ENCODE measurements around the gene PHLPP1. TPM values are rescaled to one million over a fixed set of nuclear protein-coding genes. Genes with fewer than 3 reads are reported as not detected.

Gene PHLPP1
- total and polyA plus RNA-seq, 2 donors = 6.6 to 27.3 TPM

DNA sequence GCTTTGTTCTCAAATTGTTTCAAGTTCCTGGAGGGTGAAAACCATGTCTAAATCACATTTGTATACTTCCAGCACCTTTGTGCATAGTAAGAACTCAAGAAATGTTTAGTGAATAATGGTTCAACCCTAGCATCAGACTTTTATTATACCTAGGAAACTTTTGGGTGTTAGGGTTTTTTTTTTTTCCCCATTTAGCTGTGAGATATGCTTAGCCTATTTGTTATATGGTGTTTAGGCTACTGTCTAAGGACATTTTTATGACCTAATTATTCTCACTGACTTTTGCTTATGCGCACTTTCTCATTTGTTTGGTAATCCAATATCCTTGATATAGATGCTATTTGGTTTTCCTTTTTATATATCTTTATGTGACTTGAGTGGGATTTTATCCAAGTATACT, 164.7 kb downstream of the PHLPP1 start:
- no peak overlapping the region for H3K27ac ChIP-seq (ENCODE audit: low read depth)
- no peak for DNase-seq (ENCODE audit: extremely low spot score)
- H3K36me3 ChIP-seq (ENCODE audit: insufficient read depth) = no peaks in the 10 kb centered on the region
- WGBS = 99% methylated on average over 1 of the region's 1 CpG
- peaks cover 1% of the 10 kb centered on the region for H3K4me1 ChIP-seq (ENCODE audit: insufficient read depth)
- H3K4me3 ChIP-seq (ENCODE audit: low read depth, low read length) = no peak overlapping the region

DNA sequence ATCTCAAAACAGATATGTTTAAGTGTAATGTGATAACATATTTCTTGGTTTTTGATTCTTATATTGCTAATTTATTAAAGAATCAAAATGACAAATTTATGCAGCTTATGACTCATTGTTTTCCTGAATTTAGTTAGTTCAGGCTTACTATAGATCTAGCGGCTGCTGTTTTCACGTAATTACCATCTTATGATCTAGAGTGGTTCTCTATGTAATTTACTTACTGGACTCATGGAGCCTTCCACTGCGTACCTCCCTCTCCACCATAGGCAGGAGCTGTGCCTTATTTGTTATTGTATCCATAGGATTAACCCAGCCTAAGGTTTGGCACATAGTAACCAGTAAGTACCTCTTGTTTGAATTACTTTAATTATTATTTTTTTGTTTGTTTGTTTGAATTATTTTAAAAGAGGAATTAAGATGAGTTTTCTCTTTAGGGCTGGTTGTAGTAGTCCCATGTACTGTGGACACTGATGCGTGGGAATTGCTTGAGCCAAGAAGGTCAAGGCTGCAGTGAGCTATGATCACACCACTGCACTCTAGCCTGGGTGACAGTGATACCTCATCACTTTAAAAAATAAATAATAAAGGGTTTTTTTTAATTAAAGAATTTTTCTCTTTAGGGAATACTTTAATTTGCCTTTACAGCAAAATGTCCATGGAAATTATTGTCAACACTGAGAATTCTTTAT, 165.5 kb downstream of the PHLPP1 start:
- H3K27ac ChIP-seq (ENCODE audit: low read depth) = no peak overlapping the region
- no peaks in the 10 kb centered on the region for H3K36me3 ChIP-seq (ENCODE audit: insufficient read depth)
- no peak for DNase-seq (ENCODE audit: extremely low spot score)
- peaks cover 1% of the 10 kb centered on the region for H3K4me1 ChIP-seq (ENCODE audit: insufficient read depth)
- no peak overlapping the region for H3K4me3 ChIP-seq (ENCODE audit: low read depth, low read length)
- 96% methylated on average over 4 of the region's 4 CpGs for WGBS

DNA sequence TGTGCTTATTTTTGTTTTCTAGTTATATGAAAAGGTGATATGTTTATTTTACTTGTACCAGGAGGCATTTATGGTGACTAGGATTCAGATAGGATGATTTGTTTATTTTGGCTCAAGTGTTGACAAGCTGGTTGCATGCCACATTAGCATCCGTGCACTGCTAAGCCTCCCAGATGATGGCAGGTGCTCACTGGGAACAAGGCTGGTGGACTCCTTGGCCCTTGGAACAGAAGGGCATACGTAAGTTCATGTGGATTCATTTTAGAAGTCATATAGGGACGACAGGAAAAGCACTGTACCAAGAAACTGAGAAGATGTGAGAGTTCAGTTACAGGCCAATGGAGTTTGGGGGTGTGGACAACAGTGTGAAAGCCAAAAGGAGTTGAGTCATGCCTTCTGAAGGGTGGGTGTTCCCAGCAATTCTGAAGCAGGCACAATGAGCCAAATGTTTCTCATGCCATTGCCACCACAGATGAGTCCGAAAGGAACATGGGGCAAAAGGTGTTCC, 166.2 kb downstream of the PHLPP1 start:
- Histone ChIP-seq H3K4me1 (ENCODE audit: insufficient read depth) (peaks cover 1% of the 10 kb centered on the region), H3K27ac (ENCODE audit: low read depth) (no peak overlapping the region), H3K4me3 (ENCODE audit: low read depth, low read length) (no peak overlapping the region), H3K36me3 (ENCODE audit: insufficient read depth) (no peaks in the 10 kb centered on the region)
- no peak for DNase-seq (ENCODE audit: extremely low spot score)
- WGBS = 54% methylated on average over 4 of the region's 4 CpGs

DNA sequence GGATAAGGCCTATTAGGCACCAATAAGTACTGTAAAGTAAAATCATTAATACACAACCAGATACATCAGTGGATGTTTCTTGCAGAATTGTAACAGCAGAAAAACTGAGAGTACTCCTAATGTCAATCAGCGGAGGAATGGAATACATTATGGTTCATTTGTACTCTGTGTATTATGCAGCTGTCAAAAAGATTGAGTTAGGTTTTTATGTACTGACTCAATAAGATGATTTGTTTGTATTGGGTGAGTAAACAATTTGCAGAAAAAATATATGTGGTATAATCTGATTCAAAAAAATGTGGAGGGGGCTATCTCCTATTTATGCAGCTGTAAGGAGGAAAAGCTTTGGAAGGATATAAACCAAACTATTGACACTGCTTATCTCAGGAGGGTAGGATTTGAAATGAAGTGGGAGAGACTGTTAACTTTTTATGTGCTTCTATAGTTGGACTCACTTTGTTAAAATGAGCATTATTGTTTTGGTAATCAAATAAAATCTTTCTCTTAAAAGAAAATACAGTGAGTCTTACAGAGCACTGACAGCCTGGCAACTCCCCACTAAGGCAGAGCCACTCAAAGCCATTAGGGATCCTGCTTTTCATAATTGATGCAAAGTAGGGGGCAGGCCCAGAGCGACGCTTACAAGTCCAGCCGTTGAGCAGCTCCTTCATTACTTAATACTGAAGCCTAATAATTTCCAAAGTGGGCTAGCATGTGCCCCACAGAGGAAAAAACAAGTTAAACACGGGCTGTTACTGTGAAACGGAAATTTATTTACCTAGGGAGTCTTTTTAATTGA, 168.8 kb downstream of the PHLPP1 start:
- 83% methylated on average over 6 of the region's 6 CpGs for WGBS
- no peaks in the 10 kb centered on the region for H3K36me3 ChIP-seq (ENCODE audit: insufficient read depth)
- H3K4me3 ChIP-seq (ENCODE audit: low read depth, low read length) = no peak overlapping the region
- H3K27ac ChIP-seq (ENCODE audit: low read depth) = no peak overlapping the region
- no peaks in the 10 kb centered on the region for H3K4me1 ChIP-seq (ENCODE audit: insufficient read depth)
- DNase-seq (ENCODE audit: extremely low spot score) = no peak

DNA sequence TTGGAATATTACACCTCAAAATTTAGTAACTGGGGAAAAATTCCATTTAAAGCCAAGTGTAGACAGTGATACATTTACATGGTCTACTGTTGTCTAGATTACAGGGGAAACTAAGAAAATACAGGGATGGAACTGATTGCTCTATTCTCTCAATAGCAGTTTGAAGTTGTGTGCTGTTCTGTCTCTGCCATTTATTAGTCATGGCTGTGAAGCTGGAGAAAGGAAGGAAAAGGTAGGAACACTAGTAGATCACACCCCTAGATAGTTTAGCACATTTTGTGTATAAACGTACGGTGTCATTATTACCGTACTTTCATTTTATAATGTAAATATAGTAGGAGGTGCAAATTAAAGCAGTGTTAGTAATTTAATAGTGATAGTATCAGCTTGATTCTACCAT, 170.5 kb downstream of the PHLPP1 start:
- no peak for DNase-seq (ENCODE audit: extremely low spot score)
- 83% methylated on average over 3 of the region's 3 CpGs for WGBS
- H3K36me3 ChIP-seq (ENCODE audit: insufficient read depth) = no peaks in the 10 kb centered on the region
- H3K4me3 ChIP-seq (ENCODE audit: low read depth, low read length) = no peak overlapping the region
- no peaks in the 10 kb centered on the region for H3K4me1 ChIP-seq (ENCODE audit: insufficient read depth)
- no peak overlapping the region for H3K27ac ChIP-seq (ENCODE audit: low read depth)

DNA sequence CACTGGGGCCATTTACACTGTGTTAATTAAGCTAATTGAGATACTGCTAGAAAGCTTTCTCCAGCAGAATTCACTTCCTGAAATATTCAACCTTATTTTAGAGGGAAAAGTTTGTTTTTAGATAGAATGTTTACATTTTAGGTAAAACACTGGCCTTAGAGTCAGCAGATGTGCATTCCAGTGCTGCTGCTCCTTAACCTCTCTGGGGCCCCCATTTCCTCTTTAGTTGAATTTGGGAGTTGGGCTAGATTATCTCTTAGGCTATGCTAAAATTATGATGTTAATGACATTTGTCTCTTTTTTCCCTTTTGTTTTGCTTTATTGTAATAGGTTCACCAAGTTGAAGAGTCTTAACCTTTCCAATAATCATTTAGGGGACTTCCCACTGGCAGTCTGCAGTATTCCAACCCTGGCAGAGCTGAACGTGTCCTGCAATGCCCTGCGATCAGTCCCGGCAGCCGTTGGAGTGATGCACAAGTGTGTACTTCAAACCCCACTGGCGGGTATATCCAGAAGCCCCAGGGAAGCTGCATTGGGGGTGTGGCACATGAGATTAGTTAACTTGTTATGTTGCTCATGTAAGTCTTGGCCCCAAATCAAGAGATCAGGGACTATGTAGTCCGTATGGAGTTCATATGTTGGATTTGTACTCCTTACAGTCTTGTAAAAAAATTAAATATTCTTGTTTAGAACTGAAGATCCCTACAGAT, 179.5 kb downstream of the PHLPP1 start:
- WGBS = 65% methylated on average over 6 of the region's 6 CpGs
- H3K27ac ChIP-seq (ENCODE audit: low read depth) = no peak overlapping the region
- DNase-seq (ENCODE audit: extremely low spot score) = no peak
- no peak overlapping the region for H3K4me3 ChIP-seq (ENCODE audit: low read depth, low read length)
- H3K36me3 ChIP-seq (ENCODE audit: insufficient read depth) = no peaks in the 10 kb centered on the region
- H3K4me1 ChIP-seq (ENCODE audit: insufficient read depth) = peaks cover 1% of the 10 kb centered on the region

DNA sequence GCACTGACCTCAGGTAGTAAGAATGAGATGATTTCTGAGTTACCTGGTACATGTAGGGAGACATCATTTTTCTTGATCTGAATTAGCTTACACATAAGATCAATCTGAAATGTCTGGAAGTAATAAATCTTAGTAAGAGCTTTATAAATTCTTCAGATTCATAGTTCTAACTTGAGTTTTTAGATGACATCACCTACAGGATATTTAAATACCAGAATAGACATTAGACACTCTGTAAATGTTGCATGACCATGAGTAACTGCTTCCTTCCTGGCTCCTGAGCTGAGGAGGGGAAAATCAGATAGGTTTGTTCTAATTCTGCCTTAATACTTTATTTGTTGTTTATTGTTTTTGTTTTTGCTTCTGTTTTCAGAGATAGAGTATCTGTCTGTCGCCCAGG, 181.8 kb downstream of the PHLPP1 start:
- Histone ChIP-seq H3K4me1 (ENCODE audit: insufficient read depth) (peaks cover 1% of the 10 kb centered on the region), H3K36me3 (ENCODE audit: insufficient read depth) (no peaks in the 10 kb centered on the region), H3K4me3 (ENCODE audit: low read depth, low read length) (no peak overlapping the region), H3K27ac (ENCODE audit: low read depth) (no peak overlapping the region)
- WGBS = 92% methylated on average over 1 of the region's 1 CpG
- DNase-seq (ENCODE audit: extremely low spot score) = no peak

DNA sequence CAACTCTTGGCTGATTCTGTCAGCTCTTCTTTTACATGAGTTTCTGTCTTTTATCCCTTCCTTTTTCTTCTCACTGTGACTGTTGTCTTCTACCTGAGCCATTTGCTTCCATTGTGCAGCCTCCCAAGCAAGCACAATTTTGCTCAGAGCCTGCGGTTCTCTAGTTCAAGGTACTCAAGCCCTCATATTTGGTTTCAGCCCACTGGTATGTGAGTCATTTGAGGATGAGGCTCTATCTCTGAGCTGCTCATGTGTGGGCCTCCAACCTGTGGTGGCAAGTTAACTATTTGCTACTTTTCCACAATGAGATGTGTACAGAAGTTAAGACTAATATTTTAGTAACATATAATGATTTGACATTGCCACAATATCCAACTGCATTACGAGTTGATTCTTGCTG, 183.0 kb downstream of the PHLPP1 start:
- DNase-seq (ENCODE audit: extremely low spot score) = no peak
- no peak overlapping the region for H3K27ac ChIP-seq (ENCODE audit: low read depth)
- 93% methylated on average over 2 of the region's 2 CpGs for WGBS
- no peak overlapping the region for H3K4me3 ChIP-seq (ENCODE audit: low read depth, low read length)
- H3K36me3 ChIP-seq (ENCODE audit: insufficient read depth) = no peaks in the 10 kb centered on the region
- peaks cover 1% of the 10 kb centered on the region for H3K4me1 ChIP-seq (ENCODE audit: insufficient read depth)

DNA sequence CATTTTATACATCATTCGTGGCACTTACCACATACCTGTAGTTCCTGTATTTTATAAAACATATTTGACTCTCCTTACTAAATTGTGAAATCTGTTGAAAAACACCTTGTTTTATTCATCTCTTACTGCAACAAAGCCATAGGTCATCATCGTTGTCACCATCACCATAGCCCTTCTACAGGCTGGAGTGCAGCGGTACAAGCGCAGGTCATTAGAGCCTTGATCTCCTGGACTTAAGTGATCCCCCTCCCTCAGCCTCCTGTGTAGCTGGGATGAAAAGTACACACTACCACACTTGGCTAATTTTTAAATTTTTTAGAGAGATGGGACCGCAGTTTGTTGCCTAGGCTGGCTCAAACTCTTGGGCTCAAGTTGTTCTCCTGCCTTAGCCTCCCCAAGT, 184.2 kb downstream of the PHLPP1 start:
- no peaks in the 10 kb centered on the region for H3K36me3 ChIP-seq (ENCODE audit: insufficient read depth)
- no peak overlapping the region for H3K4me3 ChIP-seq (ENCODE audit: low read depth, low read length)
- no peak for DNase-seq (ENCODE audit: extremely low spot score)
- peaks cover 1% of the 10 kb centered on the region for H3K4me1 ChIP-seq (ENCODE audit: insufficient read depth)
- WGBS = 97% methylated on average over 5 of the region's 5 CpGs
- H3K27ac ChIP-seq (ENCODE audit: low read depth) = no peak overlapping the region

DNA sequence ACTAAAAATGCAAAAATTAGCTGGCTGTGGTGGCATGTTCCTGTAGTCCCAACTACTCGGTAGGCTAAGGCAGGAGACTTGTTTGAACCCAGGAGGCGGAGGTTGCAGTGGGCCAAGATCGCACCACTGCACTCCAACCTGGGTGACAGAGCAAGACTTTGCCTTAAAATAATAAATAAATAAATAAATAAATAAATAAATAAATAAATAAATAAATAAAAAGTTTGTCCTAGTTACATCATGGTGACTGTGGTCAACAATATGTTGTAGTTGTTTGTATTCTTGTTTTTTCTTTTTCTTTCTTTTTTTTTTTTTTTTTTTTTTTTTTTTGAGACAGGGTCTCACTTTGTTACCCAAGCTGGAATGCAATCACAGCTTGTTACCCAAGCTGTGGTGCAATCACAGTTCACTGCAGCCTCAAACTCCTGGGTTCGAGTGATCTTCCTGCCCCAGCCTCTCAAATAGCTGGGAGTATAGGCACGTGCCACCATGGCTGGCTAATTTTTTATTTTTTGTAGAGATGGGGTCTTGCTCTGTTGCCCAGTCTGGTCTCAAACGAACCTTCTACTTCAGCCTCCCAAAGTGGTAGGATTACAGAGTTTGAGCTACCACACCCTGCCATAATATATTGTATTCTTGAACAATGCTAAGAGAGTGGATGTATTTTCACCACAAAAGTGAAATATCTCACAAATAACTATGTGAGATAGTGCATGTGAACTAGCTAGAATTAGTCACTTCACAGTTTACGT, 185.0 kb downstream of the PHLPP1 start:
- Histone ChIP-seq H3K36me3 (ENCODE audit: insufficient read depth) (no peaks in the 10 kb centered on the region), H3K4me1 (ENCODE audit: insufficient read depth) (peaks cover 1% of the 10 kb centered on the region), H3K27ac (ENCODE audit: low read depth) (no peak overlapping the region), H3K4me3 (ENCODE audit: low read depth, low read length) (no peak overlapping the region)
- DNase-seq (ENCODE audit: extremely low spot score) = no peak
- 98% methylated on average over 7 of the region's 7 CpGs for WGBS

DNA sequence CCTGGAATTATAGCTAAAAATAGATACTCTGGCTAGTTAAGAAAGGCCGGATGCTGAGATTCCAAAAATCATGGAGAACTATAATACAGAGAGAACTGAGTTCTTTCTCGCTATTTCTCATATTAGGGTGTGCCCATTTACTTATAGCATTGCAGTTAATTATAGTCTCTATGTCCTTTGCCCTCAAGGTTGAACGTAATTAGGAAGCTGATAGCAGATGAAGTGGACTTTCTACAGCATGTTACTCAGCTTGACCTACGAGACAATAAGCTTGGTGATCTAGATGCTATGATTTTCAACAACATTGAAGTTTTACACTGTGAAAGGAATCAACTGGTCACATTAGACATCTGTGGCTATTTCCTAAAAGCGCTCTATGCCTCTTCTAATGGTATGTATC, 187.4 kb downstream of the PHLPP1 start:
- H3K36me3 ChIP-seq (ENCODE audit: insufficient read depth) = no peaks in the 10 kb centered on the region
- H3K27ac ChIP-seq (ENCODE audit: low read depth) = no peak overlapping the region
- no peak overlapping the region for H3K4me3 ChIP-seq (ENCODE audit: low read depth, low read length)
- H3K4me1 ChIP-seq (ENCODE audit: insufficient read depth) = no peaks in the 10 kb centered on the region
- WGBS = 93% methylated on average over 5 of the region's 5 CpGs
- no peak for DNase-seq (ENCODE audit: extremely low spot score)

DNA sequence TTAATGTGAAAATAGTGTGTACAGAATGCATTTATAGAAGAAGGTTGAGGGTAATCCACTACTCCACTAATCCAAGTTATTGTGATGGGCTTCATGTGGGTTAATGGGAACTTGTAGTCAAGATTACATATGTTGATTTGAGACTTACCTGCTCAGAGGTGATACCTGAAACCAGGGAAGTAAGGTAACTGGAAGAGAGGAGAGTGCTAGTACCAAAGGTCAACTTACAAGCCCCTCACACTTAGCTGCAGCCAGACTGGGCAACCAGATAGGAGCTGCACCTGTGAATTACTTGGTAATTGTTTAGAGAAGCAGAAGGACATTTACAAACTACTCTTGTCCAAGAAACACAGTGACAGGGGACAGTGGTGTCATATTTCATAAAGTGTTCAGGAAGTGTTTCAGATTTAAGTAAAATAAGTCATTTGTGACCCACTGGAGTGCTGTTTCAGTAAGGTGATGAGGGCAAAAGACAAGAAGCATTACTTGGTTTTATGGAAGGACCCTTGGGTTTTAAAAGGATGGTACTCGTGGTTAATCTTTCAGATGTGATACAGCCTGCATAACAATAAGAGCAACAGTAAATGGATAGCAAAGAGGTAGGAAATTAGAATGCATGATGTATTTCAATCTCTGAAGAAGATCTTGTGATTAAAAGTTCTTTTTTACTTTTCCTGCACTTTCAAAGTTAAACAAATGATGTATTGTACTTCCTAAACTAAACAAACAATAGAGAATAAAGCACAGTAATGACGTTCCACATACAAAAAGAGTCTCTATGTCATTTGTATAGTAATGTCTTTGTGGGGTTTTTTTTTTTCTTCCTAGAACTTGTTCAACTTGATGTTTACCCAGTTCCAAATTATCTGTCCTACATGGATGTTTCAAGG, 189.3 kb downstream of the PHLPP1 start:
- no peak for DNase-seq (ENCODE audit: extremely low spot score)
- WGBS = 68% methylated on average over 2 of the region's 2 CpGs
- Histone ChIP-seq H3K4me3 (ENCODE audit: low read depth, low read length) (no peak overlapping the region), H3K36me3 (ENCODE audit: insufficient read depth) (no peaks in the 10 kb centered on the region), H3K27ac (ENCODE audit: low read depth) (no peak overlapping the region), H3K4me1 (ENCODE audit: insufficient read depth) (no peaks in the 10 kb centered on the region)

All from urinary bladder (tissue), 4 donors.